NCI-H128 (cell line): ENCODE measurements around the gene TRERF1.
"Not testable (repeated sequence)": the region's sequence is repeated elsewhere in the genome, so short reads cannot be mapped to it uniquely, and the experiment has no call there.

Experiments used
- DNase-seq: peaks from one replicate; lab custom pipeline; 2025; ENCODE audit not compliant: unreplicated experiment; lab: John Stamatoyannopoulos, UW

The TRERF1 gene

DNA sequence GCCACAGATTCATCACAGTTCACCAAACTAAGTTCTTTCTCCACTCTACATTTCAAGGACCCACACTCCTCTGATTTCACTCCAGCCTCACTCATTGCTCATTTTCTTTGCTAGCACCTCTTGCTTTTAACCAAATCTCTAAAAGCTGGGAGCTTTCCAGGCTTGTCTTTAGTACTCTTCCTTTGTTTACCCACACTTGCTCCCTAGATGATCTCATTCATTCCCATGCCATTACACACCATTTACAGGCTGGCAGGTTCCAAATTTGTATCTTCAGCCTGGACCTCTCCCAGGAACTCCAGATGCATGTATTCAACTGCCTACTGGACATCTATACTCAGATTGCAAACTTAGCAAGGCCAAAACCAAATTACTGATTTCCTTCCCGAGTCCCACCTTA lies 251.7 kb downstream of the TRERF1 start:
- no peak for DNase-seq

DNA sequence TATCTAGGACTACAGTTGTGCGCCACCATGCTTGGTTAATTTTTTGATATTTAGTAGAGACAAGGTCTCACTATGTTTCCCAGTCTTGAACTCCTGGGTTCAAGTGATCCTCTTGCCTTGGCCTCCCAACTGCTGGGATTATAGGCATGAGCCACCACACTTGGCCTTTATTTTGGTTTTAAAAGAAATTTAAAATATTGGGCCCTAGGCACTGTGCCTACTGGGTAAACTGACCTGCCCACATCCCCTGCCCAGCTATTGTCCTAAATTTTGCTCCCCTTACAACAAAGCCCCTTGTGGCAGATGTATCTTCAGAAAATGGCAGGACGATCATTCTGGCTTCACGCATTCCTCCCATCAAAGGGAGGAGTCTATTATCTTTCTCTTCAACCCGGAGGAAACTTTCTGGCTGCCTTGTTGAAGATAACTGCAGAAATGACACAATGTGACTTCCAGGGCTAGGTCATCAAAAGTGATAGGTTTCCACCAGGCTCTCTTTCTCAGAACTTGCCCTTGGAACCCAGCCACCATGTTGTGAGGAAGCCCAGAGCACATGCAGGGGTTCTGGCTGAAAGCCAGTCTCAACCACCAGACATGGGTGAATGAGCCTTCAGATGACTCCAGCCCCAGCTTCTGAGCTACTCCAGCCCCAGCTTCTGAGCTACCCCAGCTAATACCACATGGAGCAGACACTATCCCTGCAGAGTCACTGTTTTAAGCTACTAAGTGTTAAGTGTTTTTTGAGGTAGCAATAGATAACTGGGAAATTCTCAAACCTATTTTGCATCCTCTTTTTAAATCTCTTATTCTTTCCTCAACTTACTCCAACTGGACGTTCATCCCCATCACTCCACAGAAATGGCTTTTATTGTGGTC lies 252.4 kb downstream of the TRERF1 start:
- no peak for DNase-seq

DNA sequence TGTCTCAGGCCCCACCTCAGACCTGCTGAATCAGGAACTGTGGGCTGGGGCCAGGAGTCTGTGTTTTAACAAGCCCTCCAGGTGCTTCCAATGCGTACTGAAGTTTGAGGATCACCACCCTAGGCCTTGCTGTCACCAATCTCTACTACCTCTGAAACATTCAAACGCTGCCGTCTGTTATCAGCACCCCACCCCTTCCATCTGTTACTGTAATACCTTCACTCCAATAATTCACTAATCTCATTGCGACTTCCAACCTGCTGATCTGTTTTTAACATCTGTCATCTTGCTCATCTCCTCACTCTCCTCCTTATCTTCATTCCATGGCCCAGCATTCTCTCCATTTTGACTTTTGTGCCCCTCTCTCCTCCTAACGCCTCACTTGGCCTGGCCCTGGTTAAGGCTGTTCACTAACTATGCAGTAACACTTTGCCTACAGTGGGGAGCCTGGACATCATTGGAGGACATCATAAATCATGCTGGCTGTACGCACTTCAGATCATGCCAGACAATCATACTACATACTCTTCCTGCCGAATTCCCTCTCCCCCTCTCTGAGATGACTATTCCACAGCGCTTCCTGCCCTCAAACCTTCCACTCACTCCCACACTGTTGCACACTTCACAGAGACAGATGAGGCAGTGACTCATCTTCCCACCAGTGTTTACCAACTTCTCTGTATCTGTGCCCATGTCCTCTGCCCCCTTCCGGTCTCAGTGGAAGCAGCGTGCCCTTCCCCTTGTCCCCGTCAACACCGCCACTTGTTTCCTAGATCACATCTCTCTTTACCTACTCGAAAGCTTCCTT lies 254.0 kb downstream of the TRERF1 start:
- DNase-seq, result no peak

DNA sequence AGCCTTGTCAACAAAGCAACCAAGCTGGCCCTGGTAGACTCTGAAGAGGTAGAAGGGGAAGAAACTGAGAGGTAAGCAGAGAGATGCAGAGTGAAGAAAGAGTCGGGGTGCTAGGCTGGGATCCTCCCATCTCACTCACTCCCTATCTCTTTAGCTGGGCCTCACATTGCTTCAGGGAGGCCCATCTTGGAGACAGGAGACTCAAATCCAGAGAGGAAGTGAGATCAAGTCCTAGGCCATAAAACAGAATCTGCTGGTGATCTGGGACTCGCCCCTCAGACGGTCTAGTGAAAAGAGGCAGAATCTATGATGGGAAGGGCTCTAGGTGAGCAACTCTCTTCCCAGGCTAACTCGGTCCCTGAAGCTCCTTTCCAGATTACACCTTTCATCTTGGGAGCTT lies 256.3 kb downstream of the TRERF1 start:
- no peak for DNase-seq

DNA sequence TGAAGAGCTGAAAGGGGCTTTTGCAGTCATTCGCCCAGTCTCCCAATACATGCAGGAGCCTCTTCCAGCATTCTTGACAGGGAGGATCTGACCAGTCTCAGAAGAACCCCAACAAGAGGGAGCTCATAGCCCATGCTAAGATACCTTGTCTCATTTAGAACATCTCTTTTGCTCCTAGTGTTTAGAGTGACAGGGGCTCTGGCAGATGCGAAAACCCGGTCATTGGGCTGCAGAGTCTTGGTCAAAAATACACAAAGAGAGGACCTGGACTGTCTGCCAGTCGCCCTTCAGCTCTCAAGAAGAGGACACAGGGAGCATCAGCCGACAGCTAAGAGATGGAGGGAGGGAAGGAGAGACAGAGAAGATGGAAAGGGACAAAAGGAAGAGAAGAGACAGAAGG lies 257.7 kb downstream of the TRERF1 start:
- DNase-seq, result no peak

DNA sequence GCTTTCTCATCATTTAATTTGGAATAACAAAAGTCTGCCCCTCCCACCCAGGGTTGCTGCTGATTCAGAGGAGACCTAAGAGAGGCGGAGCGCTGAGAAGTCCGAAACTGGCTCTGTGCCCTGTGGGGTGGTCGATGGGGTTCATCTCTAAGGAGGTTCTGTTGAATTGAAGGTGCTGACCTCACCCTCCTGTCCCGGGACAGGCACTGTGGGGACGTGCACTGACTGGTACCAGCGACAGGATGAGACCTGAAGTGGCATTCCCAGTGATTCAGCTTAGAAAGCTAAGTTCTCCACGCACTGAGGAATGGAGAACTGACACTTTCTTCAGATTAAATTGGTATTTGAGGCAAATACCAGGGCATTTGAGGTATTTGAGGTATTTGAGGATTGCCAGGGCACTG lies 258.2 kb downstream of the TRERF1 start:
- no peak for DNase-seq

DNA sequence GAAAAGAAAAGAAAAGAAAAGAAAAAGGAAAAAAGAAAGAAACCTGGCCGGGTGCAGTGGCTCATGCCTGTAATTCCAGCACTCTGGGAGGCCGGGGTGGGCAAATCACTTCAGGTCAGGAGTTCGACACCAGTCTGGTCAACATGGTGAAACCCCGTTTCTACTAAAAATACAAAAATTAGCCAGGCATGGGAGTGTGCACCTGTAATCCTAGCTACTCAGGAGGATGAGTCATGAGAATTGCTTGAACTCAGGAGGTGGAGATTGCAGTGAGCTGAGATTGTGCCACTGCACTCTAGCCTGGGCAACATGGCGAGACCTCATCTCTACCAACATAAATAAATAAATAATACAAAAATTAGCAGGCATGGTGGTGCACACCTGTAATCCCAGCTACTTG lies 259.3 kb downstream of the TRERF1 start:
- not testable (repeated sequence) for DNase-seq

DNA sequence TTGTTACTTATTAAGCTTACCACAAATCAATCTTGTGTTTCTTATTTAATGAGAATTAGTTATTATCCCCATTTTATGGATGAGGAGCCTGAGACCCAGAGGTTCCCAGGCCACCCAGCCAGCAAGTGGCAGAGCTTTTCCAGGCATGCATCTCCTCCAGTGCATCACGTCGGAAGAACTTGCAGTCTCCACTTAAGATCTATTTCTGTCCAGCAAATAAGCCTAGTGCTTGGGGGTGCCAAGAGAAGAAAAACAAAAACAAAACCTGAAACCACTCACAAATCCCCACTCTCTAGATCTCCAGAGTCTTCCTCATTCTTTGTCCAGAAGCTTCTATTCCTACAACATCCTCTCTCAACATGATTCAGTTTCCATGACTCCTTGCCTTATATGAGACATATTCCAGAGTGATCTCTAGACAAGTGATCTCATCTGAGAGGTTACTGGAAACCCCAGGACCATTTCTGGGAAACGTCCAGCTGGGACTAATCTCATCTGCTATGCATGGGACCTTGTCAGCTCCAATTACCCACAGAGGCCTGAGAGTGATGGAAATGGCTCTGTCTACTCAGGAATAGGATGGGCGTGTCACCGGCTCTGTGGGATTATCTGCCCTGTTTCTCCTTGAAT lies 261.1 kb downstream of the TRERF1 start:
- no peak for DNase-seq

DNA sequence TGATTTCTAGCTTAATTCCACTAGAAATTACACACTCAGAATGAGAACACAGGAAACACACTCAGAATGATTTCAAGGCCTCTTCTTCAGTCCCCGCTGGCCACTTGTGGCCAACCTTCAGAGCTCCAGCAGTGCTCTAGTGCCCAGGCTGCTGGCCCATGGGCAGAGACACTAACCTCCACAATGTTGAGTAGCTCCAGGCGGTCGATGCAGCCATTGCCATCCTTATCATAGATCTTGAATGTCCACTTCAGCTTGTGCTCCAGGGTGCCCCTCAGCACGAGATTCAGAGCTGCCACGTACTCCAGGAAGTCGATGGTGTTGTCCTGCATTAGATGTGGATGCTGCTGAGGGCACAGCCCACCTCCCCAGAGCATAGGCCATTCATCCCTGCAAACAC lies 263.3 kb downstream of the TRERF1 start:
- DNase-seq, result no peak

DNA sequence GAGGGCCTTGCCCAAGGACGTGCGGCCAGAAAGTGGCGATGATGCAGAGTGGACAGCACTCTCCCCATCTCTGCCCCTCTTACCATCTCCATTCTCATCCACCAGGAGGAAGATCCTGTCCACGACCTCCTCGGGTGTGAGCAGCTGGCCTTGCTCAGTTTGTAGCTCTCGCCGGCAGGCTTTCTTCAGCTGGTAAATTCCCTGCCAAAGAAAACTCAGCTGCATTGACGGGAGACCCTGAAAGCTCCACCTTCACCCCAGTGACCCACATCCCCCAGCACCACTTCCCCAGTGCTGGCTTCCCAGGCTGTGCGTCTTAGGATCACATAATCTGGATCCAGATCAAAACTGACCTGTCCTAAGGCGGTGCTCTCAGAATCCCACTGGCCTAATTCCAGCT lies 266.1 kb downstream of the TRERF1 start:
- DNase-seq, result no peak

DNA sequence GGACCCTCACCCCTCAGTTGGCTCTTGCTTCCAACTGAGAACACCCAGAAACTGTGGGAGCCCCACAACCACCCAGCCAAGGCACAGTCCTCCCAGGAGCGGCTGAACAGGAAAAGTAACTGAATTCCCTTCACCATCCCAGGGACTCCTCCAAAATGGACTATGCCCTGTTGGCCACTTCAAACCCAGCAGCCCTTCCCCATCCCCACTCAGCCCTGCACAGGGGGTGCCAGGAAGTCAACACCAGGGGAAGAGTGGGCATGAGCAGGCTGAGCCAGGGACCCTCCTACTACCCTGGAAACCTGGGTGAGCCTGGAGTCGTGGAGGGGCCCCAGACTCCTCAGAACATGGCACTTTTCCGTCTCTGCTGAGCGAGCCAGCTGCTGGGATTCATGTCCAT lies 267.3 kb downstream of the TRERF1 start:
- no peak for DNase-seq

DNA sequence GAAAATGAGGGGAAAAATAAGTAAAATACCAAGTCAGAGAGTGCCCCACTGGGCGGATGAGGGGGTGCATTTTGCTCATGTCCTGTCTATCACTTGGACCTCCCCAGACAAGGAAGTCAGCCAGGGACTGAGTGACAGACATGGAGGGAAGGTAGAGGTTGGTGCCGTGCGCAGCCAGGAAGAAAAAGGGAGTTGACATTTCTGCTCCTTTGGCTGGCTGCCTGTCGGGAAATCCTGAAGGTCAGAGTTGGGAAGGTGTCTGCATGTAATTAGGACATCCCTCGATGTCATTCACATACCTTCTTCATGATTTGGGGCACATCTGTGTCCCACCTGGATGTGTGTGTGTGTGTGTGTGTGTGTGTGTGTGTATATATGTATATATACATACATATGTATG lies 269.6 kb downstream of the TRERF1 start:
- no peak for DNase-seq

DNA sequence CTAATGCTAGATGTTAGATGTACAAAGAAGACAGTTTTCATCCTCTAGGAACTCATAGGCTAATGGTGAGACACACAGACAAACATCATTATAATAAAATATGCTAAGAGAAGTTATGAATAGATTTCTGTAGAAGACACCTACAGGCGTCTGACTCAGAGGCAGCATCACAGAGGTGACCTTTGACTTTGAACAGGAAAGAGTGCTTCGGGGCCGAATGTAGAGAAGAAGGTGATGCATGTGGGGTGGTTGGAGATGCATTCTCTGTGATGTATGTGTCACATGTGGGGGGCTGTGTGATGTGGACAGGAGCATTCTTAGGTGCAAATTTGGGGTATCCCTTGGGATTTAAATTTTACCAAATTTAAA lies 271.8 kb downstream of the TRERF1 start:
- no peak for DNase-seq

DNA sequence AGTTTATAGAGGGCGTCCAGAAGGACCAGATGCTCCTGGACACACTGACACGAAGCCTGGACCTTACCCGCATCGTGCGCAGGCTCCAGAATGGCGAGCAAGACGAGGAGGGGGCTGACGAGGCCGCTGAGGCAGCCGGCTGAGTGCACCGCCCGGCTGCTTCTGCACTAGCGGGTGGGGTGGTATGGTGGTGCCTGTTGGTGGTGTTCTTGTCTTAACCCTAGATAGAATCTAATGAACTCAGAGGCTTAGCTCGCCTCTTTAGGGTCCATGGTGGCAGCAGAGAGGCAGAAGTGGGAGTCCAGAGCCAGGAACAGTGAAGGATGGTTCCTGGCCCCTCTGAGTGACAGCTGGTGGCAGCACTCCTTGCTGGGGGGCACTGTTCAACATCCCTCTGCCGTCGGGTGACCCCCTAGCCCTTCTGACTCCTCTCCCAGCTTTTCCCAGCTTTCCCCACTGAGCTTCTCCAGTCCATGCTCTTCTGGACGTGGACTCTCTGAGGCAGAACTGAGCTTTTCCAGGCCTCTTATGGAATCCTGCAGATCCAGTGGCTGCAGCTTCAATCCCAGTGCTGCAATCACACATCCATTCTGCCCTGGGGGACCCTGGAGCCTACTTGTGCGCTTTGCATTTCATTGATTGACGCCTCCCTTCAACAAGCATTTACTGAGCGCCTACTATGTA lies 272.3 kb downstream of the TRERF1 start:
- no peak for DNase-seq

DNA sequence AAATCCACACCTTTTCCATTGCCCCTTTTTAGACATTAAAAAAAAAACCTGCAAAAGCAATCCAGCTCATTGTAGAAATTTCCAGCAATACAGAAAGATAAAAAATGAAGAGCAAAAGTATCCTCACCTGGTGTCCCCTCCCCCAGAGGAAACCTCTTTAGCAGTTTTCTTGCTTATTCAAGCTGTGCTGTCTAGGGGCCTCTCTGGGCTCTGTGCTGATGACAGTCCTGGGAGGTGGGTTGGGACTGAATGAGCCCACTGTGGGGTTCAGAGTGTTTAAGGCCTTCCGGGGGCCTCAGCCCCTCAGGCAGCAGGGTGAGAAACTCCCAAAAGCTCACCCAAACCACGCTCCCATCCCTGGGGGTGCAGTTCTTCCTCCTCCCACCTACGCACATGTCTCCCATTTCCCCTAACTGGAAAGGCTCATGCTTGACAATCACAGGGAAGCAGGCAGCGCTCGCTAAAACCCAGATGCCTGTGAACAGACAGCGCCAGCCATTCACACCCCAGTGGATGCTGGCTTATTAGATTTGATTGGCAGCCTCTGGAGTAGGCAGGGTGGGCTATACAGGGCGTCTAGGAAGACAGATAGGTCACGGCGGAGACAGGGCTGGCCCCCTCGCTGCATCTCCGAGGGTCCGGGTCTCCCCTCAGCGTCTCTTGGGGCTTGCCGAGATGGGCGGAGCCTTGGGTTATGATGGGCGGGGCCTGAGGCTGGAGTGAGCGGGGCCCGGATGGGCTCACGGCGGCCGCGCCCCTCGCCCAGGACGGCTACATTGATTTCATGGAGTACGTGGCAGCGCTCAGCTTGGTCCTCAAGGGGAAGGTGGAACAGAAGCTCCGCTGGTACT lies 274.0 kb downstream of the TRERF1 start:
- no peak for DNase-seq

DNA sequence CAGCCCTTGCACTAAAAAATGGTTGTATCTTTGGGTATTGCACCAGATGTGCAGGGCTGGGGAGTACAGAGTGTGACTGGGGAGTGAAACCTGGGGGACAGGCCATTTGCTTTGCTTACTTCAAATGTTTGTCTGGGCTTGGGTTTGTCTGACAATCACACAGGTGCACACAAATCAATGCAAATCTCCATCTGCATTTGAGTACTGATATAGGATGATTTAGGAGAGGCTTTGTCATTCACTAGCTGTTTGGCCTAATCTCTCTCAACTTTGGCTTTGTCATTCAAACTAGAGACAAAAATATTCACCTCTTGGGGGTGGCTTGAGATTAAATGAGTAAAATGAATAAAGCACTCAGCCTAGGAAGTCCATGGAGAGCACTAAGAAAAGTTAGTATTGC lies 274.7 kb downstream of the TRERF1 start:
- no peak for DNase-seq

DNA sequence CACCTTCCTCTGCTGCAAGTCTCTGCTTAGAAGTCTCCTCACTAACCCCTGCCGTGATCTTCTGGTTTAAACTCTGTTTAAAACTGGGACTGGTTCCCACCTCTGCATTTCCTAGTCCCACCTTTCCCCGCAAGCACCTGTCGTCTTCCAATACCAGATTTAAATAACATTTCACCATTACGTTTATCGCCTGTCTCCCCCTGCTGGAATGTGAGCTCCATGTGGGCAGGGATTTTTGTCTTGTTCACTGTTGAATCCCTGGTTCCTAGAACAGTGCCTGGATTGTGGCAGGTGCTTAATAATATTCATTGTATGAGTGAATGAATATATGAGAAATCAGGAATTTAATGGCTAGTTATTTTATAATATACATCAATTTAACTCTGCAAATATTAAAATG lies 275.9 kb downstream of the TRERF1 start:
- DNase-seq, result no peak
